Stimulated activated CD4-positive, alpha-beta T cell treated with anti-CD3 and anti-CD28 coated beads, Interleukin-1b, Interleukin-23, amount 100 ng/mL, for 1 hour (primary cell): ENCODE data around the gene SLC4A2.
"Not testable (repeated sequence)": the region's sequence is repeated elsewhere in the genome, so short reads cannot be mapped to it uniquely, and the experiment has no call there.

Experiments used
- DNase-seq, 2 donors: peaks; one replicate each; pipeline ENCODE4 v3.0.0-alpha.2; 2020; ENCODE audit warnings: low read depth in 2 of 2

SLC4A2 gene

DNA sequence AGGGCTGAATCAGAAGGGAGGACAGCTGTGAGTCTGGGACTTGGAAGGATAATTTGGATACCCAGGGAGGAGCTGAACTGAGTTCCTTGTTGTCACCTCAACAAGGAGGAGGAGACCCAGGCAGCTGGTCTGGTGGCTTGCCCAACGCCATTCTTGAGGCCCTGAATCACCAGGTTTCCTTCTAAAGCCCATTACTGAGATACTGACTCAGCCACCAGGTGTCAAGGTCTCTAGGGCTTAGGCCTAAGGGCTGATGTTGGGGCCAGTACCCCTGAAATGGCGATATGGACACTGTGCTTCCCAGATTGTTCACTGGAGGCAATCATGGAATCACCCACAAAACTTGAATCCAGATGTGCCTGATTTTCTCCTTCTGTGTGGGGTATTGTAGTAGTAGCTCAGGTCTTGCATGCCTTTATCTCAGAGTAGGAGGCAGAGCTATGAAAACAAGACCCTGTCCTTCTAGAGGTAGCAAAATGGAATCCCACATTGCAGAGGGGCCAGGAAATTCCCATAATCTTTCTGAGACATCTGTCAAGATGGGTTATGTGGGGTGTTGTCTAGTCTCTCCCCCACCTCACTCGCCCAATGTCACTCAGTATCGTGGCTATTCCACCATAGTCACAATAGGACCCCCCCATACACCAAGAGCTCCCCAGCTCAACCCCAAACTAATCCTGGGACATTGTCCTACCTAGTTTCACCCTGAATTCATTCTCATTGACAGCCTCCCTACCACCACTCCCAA, 33.3 kb upstream of the SLC4A2 start:
- no peak for DNase-seq

DNA sequence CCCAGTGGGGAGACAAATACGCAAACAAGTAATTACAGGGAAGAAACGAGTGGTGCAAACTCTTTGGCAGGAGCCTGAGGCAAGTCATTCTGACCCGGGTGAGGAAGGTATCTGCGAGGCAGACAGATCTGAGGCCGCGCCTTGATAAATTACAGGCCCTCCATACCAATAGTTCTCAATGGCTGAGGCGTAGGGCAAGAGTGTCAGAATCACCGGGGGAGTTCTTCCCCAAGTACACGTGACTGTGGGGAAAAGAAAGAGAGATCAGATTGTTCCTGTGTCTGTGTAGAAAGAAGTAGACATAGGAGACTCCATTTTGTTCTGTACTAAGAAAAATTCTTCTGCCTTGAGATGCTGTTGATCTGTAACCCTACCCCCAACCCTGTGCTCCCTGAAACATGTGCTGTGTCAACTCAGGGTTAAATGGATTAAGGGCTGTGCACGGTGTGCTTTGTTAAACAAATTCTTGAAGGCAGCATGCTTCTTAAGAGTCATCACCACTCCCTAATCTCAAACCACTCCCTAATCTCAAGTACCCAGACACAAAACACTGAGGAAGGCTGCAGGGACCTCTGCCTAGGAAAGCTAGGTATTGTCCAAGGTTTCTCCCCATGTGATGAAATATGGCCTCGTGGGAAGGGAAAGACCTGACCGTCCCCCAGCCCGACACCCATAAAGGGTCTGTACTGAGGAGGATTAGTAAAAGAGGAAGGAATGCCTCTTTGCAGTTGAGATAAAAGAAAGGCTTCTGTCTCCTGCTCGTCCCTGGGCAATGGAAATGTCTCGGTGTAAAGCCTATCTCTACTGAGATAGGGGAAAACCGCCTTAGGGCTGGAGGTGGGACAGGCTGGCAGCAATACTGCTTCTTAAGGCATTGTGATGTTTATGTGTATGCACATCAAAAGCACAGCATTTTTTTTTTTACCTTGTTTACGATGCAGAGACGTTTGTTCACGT, 32.3 kb upstream of the SLC4A2 start:
- not testable (repeated sequence) for DNase-seq

DNA sequence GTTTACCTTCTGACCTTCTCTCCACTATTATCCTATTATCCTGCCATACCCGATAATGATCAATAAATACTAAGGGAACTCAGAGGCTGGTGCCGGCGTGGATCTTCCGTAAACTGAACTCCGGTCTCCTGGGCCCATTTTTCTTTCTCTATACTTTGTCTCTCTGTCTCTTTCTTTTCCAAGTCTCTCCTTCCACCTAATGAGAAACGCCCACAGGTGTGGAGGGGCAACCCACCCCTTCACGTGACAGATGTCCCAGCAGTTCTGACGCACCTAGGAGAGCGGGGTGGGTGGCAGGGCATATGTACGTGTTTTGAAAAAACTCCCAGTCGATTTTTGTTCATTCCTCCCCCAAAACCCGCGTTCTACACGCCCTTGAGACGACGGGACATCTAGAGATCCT, 31.7 kb upstream of the SLC4A2 start:
- not testable (repeated sequence) for DNase-seq

DNA sequence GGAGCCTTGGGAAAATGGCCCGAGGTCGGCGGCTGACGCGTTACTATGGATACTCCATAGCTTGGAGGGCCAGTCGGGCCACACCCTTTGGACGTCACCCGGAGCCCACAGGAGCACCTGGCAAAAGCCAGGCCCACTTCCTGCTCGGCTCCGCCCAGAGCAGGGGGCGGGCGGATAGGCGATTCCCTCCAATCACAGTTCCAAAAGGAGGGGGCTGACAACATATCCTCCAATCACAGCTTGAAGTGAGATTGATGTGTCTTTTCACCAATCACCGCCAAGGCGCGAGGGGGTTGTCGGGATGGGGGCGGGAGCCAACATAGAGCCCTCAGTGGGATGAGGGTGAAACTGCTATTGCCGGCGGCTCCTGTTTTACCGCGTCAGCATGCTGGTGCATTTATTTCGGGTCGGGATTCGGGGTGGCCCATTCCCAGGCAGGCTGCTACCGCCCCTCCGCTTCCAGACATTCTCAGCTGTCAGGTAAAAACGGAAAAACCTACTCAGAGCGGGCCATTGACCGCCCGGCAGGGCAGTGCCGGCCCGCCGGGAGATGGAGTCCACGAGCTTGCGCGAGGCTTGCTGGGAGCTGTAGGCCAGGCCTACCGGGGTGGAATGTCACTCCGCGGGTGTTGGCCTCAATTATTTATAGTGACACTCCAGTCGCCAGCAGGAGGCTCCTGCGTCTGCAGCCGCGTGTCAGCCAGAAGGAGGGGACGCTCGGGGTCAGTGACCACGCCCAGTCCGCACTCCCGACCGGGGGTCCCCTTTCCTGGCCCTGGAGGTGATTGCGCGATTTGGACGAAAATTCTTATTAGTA, 31.1 kb upstream of the SLC4A2 start, which contains the start of gene ABCB8:
Gene ABCB8 (plus strand): TSS at position 320 of the 817 bp plus-strand sequence. CDS start 66 bp downstream, at position 386.
- peak; percentile 94 to 95 for DNase-seq

DNA sequence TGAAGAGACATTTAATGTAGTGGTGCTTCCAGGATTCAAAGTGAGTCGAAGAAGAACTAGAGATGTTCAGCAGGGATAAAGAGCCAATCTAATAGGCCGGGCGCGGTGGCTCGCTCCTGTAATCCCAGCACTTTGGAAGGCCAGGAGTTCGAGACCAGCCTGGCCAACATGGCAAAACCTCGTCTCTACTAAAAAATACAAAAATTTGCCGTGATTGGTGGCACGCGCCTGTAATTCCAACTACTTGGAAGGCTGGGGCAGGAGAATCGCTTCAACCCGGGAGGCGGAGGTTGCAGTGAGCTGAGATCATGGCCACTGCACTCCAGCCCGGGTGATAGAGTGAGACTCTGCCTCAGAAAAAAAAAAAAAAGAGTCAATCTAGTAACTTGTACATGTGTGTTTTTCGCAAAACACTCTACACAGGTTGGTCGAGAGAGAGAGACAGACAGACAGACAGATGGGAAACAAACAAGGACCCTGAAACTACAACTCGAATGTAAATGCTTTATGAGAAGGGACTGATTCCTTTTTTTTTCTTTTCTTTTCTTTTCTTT, 30.4 kb upstream of the SLC4A2 start:
- no peak for DNase-seq

DNA sequence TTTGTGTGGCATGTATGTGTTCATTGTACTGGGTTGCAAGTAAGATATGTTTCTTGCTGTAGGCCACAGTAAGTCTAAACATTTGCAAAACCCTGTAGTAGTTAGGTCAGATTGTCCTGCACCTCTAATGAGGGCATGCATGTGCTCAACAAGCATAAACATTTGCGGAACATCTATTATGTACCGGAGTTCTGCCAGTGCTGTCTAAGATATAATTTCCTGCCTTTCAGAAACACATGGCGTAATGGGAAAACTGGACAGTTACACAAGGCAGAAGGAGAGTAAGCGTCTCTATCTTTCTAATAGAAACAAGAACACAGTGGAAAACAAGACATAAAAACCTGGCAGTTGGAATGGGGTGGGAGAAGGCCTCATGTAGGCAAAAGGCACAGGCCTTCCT, 28.4 kb upstream of the SLC4A2 start:
- DNase-seq = no peak

DNA sequence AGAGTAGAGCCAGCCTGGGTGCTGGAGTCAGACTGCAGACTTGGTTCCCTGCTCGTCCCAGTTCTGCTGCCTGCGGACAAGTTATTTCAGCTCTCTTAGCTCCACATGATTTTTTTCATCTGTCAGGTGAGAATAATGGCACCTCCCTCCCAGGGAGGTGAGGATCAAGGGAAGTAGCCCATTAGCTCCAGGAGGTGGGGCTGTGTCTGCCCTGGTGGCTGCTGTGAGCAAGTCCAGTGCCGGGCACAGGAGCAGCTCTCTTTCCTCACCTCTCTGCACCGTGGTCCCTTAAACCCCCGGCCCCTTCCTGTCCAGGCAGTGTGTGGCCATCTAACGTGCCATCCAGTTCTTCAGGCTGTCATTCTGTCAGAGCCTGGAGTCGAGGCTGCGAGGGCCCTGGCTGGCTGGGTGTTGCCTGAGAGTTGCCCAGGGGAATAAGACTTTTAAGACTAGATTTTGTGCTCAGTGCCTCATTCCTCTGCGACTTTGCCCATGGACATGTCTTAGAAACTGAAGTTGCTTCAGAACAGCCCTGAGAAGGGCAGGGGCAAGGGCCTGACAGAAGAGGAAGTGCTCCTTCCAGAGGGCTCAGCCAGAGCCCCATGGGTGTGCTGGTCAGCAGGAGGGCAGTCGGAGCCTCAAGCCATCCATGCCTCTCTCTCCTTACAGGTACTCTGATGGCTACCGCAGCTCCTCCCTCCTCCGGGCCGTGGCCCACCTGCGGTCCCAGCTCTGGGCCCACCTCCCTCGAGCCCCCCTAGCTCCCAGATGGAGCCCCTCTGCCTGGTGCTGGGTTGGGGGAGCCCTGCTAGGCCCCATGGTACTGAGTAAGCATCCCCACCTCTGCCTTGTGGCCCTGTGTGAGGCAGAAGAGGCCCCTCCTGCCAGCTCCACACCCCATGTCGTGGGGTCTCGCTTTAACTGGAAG, 26.2 kb upstream of the SLC4A2 start:
- DNase-seq = no peak

DNA sequence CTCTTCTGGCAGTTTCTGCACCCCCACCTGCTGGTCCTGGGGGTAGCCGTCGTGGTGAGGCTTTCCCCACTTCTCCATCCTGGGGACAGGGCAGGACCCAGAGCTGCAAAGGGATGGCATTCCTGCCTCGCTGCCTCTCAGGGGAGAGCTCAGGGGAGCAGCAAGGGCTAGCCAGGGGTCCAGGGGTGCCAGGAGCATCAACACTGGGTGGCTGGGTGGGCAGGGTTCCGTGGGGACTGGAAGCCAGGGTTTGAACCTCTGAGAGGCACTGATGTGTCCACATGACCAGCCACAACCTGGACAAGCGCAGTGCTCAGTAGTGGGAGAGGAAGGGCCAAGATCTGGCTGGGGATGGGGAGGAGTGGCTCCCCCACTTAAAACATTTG, 25.5 kb upstream of the SLC4A2 start:
- DNase-seq = no peak

DNA sequence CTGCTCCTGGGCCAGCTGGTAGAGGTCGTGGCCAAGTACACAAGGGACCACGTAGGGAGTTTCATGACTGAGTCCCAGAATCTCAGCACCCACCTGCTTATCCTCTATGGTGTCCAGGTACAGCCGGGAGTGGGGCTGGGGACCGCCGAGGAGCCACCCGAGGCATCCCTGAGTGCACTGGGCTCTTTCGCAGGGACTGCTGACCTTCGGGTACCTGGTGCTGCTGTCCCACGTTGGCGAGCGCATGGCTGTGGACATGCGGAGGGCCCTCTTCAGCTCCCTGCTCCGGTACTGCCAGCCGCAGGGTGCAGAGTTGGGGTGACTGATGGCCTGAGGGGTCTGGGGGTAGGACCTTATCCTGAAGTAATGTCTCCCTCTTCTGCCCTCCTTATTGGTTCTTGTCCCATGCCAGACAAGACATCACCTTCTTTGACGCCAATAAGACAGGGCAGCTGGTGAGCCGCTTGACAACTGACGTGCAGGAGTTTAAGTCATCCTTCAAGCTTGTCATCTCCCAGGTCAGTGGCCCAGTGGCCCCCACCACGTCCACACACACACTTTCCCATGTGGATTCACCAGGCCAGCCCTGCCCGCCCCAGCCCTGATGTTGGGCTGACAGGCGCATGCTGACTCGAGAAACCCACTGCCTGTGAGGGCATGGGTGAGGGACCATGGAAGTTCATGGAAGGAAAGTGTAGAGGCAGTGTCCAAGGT, 24.9 kb upstream of the SLC4A2 start:
- no peak for DNase-seq

DNA sequence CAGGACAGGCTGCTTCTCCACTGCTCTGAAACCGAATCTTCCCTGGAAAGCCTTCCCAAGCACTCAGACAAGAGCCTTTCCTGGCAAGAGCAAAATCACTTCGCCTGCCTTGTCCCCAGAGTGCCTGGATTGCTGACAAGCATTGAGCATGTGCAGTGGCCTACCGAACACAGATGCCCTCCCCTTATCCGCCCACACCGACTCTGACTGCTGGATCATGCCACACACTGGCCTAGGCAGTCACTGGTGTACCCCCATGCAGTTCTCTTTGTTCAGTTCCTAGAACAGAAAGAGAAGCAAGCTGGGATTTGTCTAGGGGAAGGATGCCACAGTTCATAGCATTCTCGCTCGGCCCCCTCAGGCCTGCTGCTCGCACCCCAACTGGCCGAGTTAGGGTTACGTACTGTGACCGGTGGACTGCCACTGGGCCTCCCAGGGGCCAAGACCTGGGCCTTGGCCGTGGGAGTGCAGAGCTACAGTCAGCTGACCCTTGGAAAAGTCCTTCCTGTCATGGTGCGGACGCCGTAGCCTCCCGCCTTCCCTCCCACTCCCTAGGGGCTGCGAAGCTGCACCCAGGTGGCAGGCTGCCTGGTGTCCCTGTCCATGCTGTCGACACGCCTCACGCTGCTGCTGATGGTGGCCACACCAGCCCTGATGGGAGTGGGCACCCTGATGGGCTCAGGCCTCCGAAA, 24.2 kb upstream of the SLC4A2 start:
- DNase-seq = no peak

DNA sequence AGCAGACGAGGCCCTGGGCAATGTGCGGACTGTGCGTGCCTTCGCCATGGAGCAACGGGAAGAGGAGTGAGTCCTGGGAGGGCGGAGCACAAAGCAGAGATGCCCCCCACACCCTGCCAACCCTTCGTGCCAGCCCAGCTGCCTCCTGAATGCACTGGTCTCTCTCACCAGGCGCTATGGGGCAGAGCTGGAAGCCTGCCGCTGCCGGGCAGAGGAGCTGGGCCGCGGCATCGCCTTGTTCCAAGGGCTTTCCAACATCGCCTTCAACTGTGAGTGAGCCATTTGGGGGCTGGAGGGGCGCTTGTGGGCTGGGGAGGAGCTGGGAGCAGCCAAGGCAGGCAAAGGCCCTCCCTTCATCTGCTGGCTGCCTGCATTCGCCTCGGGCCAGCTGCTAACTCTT, 23.5 kb upstream of the SLC4A2 start:
- no peak for DNase-seq

DNA sequence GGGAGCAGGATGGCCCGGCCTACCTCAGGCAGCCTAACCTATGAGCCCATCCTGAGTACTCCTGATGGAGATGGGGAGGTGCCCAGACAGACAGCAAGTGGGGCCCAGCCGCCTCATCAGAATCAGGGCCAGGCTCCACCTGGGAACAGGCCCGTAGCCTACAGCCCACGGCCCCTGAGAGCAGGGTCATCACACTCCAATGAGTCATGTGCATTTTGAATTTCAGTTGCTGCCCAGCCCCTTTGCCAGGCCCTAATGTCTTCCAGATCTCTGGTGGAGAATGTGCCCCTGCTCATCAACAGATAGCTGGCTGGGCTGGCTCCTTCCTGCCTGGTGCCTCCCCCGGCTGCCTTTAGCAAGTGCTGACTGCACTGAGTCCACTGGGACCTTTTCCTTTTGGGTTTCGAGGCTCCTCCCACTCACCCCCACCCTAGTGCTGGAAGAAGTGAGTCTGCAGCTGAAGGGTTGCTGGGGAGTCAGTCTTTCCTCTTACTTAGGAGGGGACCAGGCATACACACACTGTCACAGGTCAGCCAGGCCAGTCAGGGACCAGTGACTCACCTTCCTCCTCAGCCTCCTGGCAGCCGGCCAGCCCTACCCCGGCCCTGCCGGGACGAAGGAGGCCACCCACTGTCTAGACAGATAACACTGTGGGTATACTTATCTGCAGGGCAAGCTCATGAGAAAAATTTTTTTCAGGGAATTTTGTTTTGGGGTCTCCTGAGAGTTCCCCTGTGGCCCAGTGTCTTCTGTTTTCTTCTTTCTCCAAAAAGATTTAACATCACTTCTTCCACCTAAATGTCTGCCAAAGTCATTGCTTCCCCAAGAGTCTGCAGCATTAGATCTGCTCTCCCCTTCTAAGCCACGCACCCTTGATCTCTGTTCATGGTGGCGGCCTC, 20.2 kb upstream of the SLC4A2 start:
- peak in 1 of 2 donors; percentile 35 for DNase-seq

DNA sequence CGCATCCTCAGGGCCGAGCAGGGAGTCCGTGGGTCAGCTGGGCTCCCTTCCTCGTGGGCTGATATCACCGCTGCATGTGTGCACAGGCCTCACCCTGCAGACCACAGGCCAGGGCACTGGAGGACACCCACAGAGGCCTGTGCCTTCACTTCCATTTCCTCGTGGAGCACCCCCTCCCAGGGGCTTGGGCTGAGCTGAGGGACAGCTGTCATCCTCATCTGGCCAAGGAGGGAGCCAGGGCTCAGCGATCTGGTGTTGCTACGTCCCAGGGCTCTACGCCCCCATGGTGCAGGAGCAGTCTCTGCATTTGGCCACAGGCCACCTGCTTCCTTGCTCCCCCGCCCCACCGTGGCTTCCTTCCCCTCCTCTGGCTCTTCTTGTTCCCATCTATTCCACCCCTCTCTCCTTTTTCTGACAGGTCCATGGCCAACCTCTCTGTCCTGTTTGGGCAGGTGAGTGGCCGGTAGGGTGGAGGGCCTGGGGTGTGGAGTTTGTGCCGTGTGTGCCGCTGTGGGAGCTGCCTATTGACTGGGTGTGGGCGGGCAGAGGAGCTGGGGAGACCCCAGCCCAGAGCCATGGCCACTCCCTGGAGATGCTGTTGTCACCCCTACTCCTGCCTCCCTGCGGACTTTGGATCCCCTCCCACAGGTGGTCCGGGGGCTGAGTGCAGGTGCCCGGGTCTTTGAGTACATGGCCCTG, 19.4 kb upstream of the SLC4A2 start:
- no peak for DNase-seq

DNA sequence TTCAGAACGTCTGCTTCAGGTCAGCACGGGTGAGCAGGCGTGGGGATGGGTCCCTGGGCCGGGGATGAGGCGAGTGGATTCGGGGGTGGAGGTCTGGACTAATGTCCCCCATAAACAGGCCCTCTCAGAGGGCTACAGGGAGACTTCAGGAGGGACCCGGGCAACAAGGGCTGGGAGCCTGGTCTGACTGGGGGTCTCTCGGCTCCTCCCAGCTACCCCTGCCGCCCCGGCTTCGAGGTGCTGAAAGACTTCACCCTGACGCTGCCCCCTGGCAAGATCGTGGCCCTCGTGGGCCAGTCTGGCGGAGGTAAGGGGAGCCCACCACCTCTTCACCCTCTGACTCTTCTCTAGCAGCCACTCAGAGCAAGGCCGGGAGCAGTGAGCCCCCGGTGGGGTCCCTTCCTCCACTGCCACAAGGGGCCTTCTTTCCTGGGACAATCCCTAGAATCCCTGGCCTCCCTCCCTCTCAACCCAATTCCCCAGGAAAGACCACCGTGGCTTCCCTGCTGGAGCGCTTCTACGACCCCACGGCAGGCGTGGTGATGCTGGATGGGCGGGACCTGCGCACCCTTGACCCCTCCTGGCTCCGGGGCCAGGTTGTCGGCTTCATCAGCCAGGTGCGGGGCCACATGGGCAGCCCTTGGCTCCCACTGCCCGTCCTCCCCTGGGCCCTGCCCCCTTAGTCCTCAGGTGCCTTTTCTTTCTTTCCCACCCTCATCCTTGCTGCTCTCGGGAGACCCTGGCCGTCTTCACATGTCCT, 18.6 kb upstream of the SLC4A2 start:
- DNase-seq = no peak

DNA sequence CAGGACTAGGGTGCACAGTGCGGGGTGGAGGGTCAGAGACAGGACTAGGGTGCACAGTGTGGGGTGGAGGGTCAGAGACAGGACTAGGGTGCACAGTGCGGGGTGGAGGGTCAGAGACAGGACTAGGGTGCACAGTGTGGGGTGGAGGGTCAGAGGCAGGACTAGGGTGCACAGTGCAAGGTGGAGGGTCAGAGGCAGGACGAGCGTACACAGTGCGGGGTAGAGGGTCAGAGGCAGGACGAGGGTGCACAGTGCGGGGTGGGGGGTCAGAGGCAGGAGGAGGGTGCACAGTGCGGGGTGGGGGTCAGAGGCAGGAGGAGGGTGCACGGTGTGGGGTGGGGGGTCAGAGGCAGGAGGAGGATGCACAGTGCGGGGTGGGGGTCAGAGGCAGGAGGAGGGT, 15.9 kb upstream of the SLC4A2 start:
- DNase-seq = not testable (repeated sequence)

DNA sequence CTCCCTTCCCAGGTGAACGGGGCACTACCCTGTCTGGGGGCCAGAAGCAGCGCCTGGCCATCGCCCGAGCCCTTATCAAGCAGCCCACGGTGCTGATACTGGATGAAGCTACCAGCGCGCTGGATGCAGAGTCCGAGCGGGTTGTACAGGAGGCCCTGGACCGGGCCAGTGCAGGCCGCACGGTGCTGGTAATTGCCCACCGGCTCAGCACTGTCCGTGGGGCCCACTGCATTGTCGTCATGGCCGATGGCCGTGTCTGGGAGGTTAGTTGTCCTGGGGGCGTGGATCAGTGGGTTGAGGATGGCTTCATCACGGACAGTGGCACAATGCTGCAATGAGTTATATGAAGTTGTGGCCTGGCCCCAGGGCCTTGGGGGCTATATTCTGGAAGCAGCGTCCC, 15.4 kb upstream of the SLC4A2 start:
- no peak for DNase-seq

DNA sequence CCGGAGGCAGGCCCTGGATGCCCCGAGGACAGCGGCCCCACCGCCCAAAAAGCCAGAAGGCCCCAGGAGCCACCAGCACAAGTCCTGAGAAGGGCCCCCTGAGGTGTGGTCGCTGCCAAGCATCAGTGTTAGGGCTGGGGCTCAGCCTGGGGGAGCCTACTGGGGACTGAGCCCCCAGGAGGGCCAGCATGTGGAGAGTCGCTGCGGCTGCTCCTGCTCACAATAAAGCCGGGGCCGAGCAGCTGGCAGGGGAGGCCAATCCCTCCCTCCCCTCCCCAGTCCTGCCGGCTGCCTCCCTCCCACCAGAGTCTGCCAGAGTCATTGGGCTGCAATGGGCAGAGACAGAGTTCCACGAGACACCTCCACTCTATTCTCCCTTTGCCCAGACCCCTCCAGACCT, 14.1 kb upstream of the SLC4A2 start:
- no peak for DNase-seq
